22Rv1 (cell line): Measurements from ENCODE around the gene PIAS1.

Experiments used
- H3K27ac ChIP-seq: fragments of 450-650 bp; 2 replicates; pipeline ENCODE4 v1.5.1; 2017
- ZFX ChIP-seq: fragments of 450-650 bp; IDR thresholded peaks from 2 replicates; pipeline ENCODE4 v1.6.1; 2017; ENCODE audit warnings: antibody characterized with exemption, borderline replicate concordance
- TF ChIP-seq, protein P1 (sequence below): fragments of 450-650 bp; IDR thresholded peaks from 2 replicates; pipeline ENCODE4 v1.5.1; 2017; ENCODE audit warnings: mild to moderate bottlenecking

The PIAS1 gene

DNA sequence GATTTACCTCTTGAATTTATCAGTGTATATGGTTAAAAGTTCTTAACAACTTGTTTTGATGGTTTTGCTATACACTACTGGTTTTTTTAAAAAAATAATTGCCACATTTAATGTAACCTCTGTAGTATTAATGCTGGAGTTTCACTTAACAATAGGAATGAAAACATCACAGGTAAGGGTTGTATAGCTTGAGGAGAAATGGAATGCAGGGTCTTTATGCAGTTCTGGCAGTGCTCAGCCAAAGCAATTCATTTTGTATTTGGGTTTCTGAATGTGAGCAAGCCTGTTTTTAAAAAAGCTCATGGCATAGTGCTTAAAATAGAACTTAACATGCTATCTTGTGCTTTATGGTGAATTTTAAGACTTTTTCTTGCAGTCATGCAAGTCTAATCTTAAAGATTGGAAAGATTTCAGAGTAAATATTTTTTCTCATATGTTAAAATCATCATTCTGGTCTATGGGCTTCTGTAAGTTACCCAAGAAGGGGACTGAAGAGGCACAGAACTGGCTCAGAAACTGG, 8.9 kb downstream of the PIAS1 start:
- no peak overlapping the region for H3K27ac ChIP-seq
- TF ChIP-seq ZFX, result no peak
- TF ChIP-seq, protein P1, sequence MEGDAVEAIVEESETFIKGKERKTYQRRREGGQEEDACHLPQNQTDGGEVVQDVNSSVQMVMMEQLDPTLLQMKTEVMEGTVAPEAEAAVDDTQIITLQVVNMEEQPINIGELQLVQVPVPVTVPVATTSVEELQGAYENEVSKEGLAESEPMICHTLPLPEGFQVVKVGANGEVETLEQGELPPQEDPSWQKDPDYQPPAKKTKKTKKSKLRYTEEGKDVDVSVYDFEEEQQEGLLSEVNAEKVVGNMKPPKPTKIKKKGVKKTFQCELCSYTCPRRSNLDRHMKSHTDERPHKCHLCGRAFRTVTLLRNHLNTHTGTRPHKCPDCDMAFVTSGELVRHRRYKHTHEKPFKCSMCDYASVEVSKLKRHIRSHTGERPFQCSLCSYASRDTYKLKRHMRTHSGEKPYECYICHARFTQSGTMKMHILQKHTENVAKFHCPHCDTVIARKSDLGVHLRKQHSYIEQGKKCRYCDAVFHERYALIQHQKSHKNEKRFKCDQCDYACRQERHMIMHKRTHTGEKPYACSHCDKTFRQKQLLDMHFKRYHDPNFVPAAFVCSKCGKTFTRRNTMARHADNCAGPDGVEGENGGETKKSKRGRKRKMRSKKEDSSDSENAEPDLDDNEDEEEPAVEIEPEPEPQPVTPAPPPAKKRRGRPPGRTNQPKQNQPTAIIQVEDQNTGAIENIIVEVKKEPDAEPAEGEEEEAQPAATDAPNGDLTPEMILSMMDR, result no peak

DNA sequence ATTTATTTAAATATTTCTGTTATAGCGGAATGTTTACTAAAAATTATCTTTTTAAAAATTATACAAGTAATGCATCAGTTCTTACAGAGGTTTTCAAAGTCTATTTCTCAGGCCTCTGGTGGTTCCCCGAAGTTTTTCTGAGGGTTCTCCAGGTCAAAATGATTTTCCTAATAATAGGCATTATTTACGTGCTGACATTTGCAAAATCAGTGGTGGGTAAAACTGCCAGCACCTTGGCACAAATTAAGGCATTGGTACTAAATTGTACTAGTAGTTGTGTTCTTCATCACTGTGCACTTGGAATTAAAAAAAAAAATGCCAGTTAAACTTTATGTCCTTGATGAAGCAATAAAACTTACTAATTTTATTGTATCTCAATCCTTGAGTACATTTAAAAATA, 9.5 kb downstream of the PIAS1 start:
- TF ChIP-seq, protein P1, result no peak
- TF ChIP-seq ZFX, result no peak
- no peak overlapping the region for H3K27ac ChIP-seq

DNA sequence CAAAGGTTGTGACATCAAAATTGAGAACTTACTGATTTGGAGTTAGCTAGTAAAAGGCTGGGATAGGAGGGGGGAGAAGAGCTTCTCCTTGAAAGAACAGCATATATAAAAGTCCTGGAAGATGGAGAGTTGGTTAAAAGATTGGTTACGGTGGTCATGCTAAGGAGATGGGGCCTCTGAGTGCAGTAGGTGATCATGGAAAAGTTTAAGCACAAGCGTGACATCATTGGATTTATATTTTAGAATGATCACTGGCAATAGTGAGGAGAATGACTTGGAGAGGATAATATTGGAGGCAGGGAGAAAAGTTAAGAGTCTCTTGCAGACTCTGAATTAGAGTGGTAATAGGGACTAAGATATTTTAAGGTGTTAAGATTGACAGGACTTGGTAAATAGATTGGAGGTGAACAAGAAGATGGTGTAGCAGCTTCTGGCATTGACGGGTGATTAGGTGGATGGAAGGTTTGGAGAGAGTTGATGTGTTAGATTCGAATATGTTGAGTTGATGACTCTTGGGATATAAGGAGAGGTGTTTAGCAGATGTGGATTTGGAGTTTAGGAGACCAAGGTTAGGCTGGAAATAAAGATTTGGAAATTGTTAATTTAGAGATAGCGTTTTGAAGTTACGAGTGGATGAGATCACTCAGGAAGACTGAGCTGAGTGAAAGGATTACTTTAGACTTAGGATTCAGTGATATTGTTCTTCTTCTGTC, 19.6 kb downstream of the PIAS1 start:
- TF ChIP-seq ZFX, result no peak
- TF ChIP-seq, protein P1, result no peak
- H3K27ac ChIP-seq, result no peak overlapping the region

DNA sequence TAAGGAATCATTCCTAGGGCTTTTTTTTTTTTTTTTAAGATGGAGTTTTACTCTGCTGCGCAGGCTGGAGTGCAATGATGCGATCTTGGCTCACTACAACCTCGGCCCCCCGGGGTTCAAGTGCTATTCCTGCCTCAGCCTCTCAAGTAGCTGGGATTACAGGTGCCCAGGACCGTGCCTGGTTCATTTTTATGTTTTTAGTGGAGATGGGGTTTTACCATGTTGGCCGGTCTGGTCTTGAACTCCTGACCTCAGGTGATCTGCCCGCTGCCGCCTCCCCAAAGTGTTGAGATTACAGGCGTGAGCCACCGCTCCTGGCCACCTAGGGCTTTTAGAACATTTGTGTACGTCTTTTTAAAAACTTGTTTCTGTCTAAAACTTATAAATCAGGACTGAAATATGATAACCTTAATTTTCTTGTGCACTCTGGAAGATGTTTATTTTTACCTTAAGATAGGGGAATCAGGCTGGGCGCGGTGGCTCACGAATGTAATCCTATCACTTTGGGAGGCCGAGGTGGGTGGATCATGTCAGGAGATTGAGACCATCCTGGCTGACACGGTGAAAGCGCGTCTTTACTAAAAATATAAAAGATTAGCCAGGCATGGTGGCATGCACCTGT, 21.8 kb downstream of the PIAS1 start:
- TF ChIP-seq ZFX, result no peak
- TF ChIP-seq, protein P1, result no peak
- no peak overlapping the region for H3K27ac ChIP-seq

DNA sequence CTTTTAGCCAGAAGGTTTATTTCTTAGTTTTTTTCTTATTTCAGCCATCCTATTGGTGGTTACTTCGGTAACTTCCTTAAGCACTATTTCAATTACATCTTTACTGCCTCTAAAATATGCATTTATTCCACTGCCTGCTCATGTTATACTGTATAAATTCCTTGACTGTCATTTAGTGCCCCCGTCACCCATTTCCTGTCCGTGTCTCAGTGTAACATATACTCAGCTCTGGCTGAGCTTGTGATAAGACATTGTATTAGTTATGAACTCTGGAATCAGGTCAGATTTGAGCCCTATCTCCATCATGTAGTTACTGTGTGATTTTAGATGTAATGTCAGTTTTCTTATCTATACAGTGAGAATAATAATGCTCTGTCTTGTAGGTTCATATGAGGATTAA, 24.2 kb downstream of the PIAS1 start:
- no peak for TF ChIP-seq ZFX
- TF ChIP-seq, protein P1, result no peak

DNA sequence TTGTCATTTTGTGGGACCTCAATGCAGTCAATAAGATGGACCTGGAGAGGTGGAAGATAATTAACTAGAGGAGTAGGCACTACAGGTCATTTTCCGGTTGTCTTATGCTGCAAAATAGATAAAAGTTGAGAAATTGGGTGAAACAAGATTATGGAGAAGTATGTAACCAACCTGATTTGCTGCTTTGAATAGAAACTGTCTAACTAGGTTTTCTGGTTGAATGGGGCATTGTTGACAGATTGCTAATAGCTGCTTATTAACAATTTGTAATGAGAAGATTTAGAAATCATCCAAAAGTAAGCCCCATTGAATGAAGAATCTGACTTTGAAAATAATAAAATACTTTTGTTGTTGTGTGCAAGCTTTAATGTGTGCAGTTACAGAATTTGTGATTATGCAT, 26.2 kb downstream of the PIAS1 start:
- TF ChIP-seq, protein P1, result no peak
- no peak for TF ChIP-seq ZFX
- H3K27ac ChIP-seq, result no peak overlapping the region

More for the DNA sequence above, 24.2 kb downstream of the PIAS1 start:
- H3K27ac ChIP-seq, result no peak overlapping the region

DNA sequence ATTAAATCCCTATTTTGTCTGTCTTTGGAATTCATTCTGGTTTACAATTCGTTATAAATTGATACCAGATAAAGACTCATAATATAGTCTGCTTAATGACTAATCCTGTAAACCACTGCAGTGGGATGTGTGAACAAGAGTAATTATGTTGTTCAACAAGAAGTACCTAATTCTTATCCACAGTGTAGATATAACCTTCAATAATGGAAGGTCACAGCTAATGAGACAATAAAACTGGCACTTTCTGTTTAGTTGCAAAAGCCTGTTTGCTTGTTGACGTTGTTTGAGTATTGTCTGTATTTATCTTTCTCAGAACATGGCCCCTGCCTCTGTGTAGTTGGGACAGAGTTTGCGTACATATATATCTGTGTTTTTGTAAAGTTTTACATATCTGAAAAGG, 26.7 kb downstream of the PIAS1 start:
- no peak for TF ChIP-seq ZFX
- TF ChIP-seq, protein P1, result no peak
- no peak overlapping the region for H3K27ac ChIP-seq
